Measurements from ENCODE around the gene PPIC.
"Not testable (repeated sequence)": the region's sequence is repeated elsewhere in the genome, so short reads cannot be mapped to it uniquely, and the experiment has no call there.

The PPIC gene

GRCh38 chr5:123007182-123007581 lies 29.3 kb downstream of the PPIC start:
- no peak for DNase-seq

DNA sequence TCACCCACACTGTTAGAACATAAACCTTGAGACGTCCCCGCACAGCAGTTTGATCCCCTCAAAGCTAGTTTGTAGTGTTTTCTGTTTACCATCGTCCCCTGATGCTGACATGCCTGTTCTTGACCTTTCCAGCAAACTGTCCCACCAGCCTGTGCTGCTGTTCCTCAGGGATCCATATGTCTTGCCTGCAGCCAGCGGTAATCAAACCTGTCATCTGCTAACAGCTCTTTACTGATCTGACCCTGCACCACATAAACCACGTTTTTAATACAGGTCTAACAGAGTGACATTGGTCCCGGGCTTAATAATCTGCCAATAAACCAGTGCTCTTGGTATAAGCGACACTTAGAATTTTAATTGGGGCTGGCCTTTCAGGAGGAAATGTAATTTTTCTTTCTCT lies 34.7 kb downstream of the PPIC start:
- no peak for DNase-seq

- no peak for DNase-seq
Measured at GRCh38 chr5:123000731-123001130, 35.8 kb downstream of the PPIC start.

DNA sequence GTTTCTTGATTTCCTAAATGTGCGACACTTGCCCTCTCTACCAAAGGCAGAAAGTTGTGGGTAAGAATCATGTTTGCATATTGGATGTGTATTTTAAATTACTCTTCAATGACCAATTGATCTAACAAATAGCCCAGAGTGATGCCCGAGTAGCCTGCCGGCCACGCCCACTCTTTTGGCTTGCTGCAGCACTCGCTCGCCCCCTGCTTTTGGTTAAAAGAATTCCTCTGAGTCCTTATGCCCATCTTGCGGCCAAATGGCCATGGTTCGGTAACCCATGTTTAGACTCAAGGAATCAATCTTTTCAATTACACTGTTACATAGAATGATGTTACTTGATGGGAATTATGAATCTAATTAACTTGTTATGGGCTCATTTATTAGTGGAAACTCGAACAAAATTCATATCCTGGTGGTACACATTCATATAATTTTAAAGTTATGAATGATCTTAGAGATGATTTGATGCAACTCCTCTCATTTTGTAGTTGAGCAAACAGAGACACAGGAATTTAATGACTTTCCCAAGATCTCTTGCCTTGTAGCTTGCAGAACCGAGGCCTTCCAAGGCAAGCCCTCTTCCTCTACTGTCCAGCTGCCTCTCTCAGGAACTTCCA lies 36.5 kb downstream of the PPIC start:
- no peak for DNase-seq

GRCh38 chr5:122997294-122997693 lies 39.2 kb downstream of the PPIC start:
- DNase-seq: peak; percentile 42

DNA sequence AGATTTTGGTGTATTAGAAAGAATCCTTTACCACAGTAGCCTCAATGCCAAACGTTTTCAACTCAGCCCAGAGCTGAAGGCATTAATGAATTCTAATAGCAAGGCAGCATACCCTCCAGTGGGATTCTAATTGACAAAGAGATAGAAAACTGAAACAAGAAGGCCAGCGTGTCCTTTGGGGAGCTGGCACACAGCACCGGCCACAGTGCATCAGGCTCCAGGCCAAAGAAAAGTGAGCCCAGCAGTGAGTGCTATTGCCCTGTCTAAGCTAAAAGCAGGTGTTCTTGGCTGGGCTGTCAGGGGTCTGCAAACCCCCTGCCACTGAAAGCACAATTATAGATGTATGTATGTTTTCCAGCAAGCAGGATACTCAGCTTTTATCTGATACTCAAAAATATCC lies 40.4 kb downstream of the PPIC start:
- DNase-seq: no peak

- no peak for DNase-seq
Measured at GRCh38 chr5:122985954-122986721, 50.4 kb downstream of the PPIC start.

- no peak for DNase-seq
Measured at GRCh38 chr5:122985006-122985700, 51.4 kb downstream of the PPIC start.

- DNase-seq: no peak
Measured at GRCh38 chr5:122984425-122984824, 52.1 kb downstream of the PPIC start.

DNA sequence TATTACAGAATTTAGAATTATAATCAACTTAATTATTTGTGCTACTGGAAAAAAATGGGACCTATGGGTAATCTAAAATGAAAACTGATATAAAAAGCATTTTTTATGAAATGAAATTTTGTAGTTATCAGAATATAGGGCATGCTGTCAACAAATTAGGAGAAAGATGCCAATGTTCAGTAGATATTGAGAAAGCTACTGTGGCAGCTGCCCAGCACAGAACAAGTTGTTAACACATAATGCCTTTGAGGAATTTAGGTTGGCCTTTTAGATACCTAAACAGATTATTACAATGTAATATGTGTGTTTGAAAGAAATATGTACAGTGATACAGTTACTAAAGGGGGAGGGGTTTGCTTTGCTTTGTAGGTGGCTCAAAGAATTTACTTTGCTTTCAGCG lies 54.1 kb downstream of the PPIC start:
- no peak for DNase-seq

GRCh38 chr5:122981846-122982245 lies 54.7 kb downstream of the PPIC start:
- no peak for DNase-seq

DNA sequence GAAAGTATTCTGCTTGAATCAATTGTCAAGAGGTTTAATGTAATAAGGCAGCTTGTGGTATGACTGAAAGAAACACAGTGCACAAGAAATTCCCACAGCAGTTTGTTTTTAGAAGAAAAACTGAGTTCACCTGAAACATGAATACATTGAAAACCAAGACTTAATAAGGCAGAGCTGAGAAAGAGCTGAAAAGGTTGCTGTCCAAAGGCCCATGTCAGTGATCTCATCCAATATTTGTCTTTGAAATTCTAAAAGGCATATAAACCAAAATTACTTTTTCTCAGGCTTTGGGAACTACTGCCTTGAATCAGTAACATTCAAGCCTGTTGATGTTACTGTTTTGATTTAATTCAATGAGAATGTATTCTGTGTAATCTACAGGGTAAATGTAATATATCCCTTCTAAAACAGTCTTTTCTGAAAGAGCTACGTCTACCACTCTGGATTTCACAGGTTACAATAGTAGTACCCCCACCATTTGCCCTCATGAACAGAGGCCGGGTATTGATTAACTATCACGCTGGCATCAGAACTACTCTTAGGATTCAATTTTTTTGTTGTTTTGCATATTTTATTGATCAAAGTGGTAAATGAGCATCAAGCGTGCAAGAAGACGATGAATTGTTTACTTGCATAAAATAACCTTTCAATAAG lies 57.8 kb downstream of the PPIC start:
- DNase-seq: no peak

DNA sequence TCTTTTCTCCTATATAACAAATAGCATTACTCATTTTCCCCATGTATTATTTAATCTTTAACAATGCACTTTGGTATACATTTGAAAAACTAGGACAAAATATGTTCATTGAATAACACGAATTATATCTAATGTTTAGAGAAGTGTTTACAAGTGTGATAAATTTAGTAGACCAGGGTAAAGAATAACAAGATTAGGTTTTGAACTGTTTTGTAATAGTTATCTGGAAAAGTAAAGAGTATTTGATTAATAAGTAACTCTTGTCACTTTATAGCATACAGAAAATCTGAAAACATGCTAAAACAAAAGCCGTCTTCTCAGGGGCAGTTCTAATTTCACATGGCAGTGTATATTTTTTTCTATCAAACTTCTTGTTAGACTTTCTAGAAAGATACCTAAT lies 58.5 kb downstream of the PPIC start:
- no peak for DNase-seq

GRCh38 chr5:122977319-122977718 lies 59.2 kb downstream of the PPIC start:
- DNase-seq: no peak

- DNase-seq: not testable (repeated sequence)
Measured at GRCh38 chr5:122974251-122974650, 62.3 kb downstream of the PPIC start.

DNA sequence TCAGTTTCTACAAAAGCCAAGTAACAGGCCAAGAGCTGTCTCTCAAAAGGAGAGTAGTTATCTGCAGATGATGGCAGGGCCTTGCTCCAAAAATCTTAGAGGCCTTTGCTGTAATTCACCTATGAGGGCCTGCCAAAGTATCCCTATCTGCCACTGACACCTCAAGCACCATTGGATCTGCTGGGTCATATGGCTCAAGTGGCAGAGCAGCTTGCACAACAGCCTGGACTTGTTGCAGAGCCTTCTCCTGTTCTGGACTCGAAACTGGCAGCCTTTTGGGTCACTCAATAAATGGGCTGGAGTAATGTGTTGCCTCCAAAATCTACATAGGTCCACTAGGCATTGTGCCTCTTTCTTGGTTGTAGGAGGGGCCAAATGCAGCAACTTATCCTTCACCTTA lies 62.8 kb downstream of the PPIC start:
- DNase-seq: not testable (repeated sequence)

All from NCI-H1417 treated with DMSO at 0.1 percent for 48 hours (cell line).